ENCODE results near the gene SLC41A3.

SLC41A3 gene

GRCh38 chr3:126026277-126026751 is 57.6 kb downstream of the SLC41A3 start:
- TF ChIP-seq CTCF (conservative IDR thresholded peaks at IDR 0.05; ENCODE audit: control insufficient read depth, insufficient read depth, low read depth, low read length), result no peak
- H3K4me3 ChIP-seq (ENCODE audit: control insufficient read depth, low read depth, low read length), result no peak overlapping the region
- DNase-seq (ENCODE audit: low read depth), result no peak

GRCh38 chr3:126025862-126026261 is 58.1 kb downstream of the SLC41A3 start:
- TF ChIP-seq CTCF (conservative IDR thresholded peaks at IDR 0.05; ENCODE audit: control insufficient read depth, insufficient read depth, low read depth, low read length), result no peak
- H3K4me3 ChIP-seq (ENCODE audit: control insufficient read depth, low read depth, low read length), result no peak overlapping the region
- DNase-seq (ENCODE audit: low read depth), result no peak

GRCh38 chr3:126025116-126025729 is 58.7 kb downstream of the SLC41A3 start:
- DNase-seq (ENCODE audit: low read depth), result no peak

GRCh38 chr3:126024049-126024854 is 59.7 kb downstream of the SLC41A3 start:
- no peak for DNase-seq (ENCODE audit: low read depth)
- no peak for TF ChIP-seq CTCF (conservative IDR thresholded peaks at IDR 0.05; ENCODE audit: control insufficient read depth, insufficient read depth, low read depth, low read length)
- H3K4me3 ChIP-seq (ENCODE audit: control insufficient read depth, low read depth, low read length), result no peak overlapping the region

More at GRCh38 chr3:126025116-126025729, 58.7 kb downstream of the SLC41A3 start:
- H3K4me3 ChIP-seq (ENCODE audit: control insufficient read depth, low read depth, low read length), result no peak overlapping the region
- TF ChIP-seq CTCF (conservative IDR thresholded peaks at IDR 0.05; ENCODE audit: control insufficient read depth, insufficient read depth, low read depth, low read length), result no peak

GRCh38 chr3:126023390-126023789 is 60.5 kb downstream of the SLC41A3 start:
- H3K4me3 ChIP-seq (ENCODE audit: control insufficient read depth, low read depth, low read length), result no peak overlapping the region
- no peak for TF ChIP-seq CTCF (conservative IDR thresholded peaks at IDR 0.05; ENCODE audit: control insufficient read depth, insufficient read depth, low read depth, low read length)
- no peak for DNase-seq (ENCODE audit: low read depth)

GRCh38 chr3:126022741-126023359 is 61.1 kb downstream of the SLC41A3 start:
- no peak overlapping the region for H3K4me3 ChIP-seq (ENCODE audit: control insufficient read depth, low read depth, low read length)
- no peak for TF ChIP-seq CTCF (conservative IDR thresholded peaks at IDR 0.05; ENCODE audit: control insufficient read depth, insufficient read depth, low read depth, low read length)
- DNase-seq (ENCODE audit: low read depth), result no peak

Measured in fibroblast of mammary gland (primary cell).